Urinary bladder (tissue), 4 donors: ENCODE measurements around the gene SOX1. TPM values are rescaled to one million over a fixed set of nuclear protein-coding genes. Genes with fewer than 3 reads are reported as not detected.

ENCODE experiments used
- DNase-seq: peaks from one replicate; pipeline ENCODE4 v3.0.0-alpha.2; 2015; ENCODE audit errors: extremely low spot score
- H3K27ac ChIP-seq: one replicate; pipeline ENCODE4 v1.5.1; 2013; ENCODE audit warnings: low read depth, mild to moderate bottlenecking, moderate library complexity
- H3K36me3 ChIP-seq: one replicate; pipeline ENCODE4 v1.6.1; 2013; ENCODE audit warnings: mild to moderate bottlenecking, moderate library complexity; ENCODE audit not compliant: insufficient read depth
- H3K4me1 ChIP-seq: one replicate; pipeline ENCODE4 v1.6.1; 2013; ENCODE audit warnings: mild to moderate bottlenecking, moderate library complexity; ENCODE audit not compliant: insufficient read depth
- H3K4me3 ChIP-seq: one replicate; pipeline ENCODE4 v1.5.1; 2013; ENCODE audit warnings: low read depth, low read length
- WGBS: extraction: QIAGEN DNeasy Blood & Tissue Kit; methylation state at CpG from one replicate; pipeline ENCODE4 v1.1.7; 2013; 5-methylcytosine and 5-hydroxymethylcytosine counted together
- polyA plus RNA-seq: library from polyadenylated mRNA; stranded (reverse); fragments of 200-250 nt; gene quantifications from one replicate; pipeline ENCODE4 v1.2.3, GENCODE V29; 2013
- total RNA-seq: library from RNA; depleted of rRNA; stranded (reverse); fragments of >200 nt; gene quantifications from one replicate; pipeline ENCODE4 v1.2.3, GENCODE V29; 2014
- donor health status: healthy with polysubstance abuse.
- donor health status: healthy.

The SOX1 gene
- total and polyA plus RNA-seq, 2 donors, result not detected

DNA sequence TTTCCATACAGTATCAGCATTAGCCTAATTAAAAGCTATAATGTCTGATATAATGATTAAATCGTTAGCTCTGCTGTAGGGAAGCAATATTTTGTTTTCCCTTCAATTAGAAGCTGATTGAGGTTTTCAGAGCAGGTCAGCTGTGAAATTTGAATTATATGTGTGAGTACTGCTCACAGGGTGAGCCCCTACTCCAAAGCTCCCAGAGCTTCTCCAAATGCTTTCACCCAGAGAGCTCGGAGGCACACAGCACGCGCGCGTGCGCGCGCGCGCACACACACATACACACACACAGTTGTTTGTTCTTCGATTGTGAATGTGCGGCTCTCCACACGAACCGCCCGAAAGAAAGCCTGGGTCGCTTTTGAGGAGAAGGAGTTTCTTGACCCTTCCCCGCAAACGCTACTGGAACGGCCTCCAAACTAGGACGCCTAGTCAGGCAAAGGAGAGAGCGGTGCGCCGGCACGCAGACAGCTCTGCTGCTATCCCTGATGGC is 4.8 kb upstream of the SOX1 start:
- no peaks in the 10 kb centered on the region for H3K4me1 ChIP-seq
- WGBS, result 6% methylated on average over 25 of the region's 25 CpGs
- no peak for DNase-seq
- H3K36me3 ChIP-seq, result no peaks in the 10 kb centered on the region
- no peak overlapping the region for H3K4me3 ChIP-seq
- H3K27ac ChIP-seq, result no peak overlapping the region

GRCh38 chr13:112062571-112063570 is 4.1 kb upstream of the SOX1 start:
- no peak overlapping the region for H3K27ac ChIP-seq
- no peak overlapping the region for H3K4me3 ChIP-seq
- WGBS, result 2% methylated on average over 78 of the region's 78 CpGs
- no peaks in the 10 kb centered on the region for H3K36me3 ChIP-seq
- DNase-seq, result no peak
- H3K4me1 ChIP-seq, result no peaks in the 10 kb centered on the region

- no peak overlapping the region for H3K27ac ChIP-seq
- WGBS, result 18% methylated on average over 2 of the region's 2 CpGs
- no peaks in the 10 kb centered on the region for H3K4me1 ChIP-seq
- DNase-seq, result no peak
- H3K36me3 ChIP-seq, result no peaks in the 10 kb centered on the region
- H3K4me3 ChIP-seq, result no peak overlapping the region
Measured at GRCh38 chr13:112063807-112064206, 3.1 kb upstream of the SOX1 start.

DNA sequence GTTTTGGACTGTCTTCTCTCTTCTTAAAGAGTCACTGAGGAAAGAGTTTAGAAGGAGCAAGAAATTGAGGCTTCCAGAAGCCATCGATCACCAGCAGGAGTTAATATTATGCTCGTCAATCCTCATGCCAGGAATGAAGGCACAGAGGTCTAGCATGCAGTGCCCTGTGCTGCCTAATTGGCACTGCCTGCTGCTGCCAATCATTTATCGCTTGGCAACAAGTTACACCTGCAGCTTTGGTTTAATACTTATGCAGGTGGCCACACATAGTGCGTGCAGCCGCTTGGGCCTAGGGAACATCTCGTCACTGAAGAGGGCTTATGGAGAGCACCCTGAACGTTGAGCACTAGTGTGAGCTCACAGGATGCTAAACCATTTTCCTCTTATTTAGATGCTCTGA is 2.7 kb upstream of the SOX1 start:
- WGBS, result 12% methylated on average over 7 of the region's 7 CpGs
- H3K4me1 ChIP-seq, result no peaks in the 10 kb centered on the region

DNA sequence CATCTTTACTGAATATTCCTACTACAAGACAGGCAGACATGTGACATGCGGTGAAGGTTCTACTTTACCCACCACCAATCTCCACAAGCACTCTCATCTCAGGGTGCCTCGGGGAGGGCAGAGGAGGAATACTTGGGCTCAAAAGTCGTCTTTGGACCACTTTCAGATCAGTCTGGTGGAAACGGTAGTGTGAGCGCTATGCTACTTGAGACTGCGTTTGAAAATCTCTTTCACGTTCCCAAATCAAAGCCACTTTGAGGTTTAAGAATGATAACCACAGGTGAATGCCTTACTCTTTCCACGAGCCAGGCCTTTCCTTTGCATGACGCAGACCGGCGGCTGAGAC is 1.5 kb upstream of the SOX1 start:
- no peaks in the 10 kb centered on the region for H3K4me1 ChIP-seq

More for the DNA sequence above, 2.7 kb upstream of the SOX1 start:
- no peak overlapping the region for H3K4me3 ChIP-seq
- no peak overlapping the region for H3K27ac ChIP-seq
- H3K36me3 ChIP-seq, result no peaks in the 10 kb centered on the region
- no peak for DNase-seq

GRCh38 chr13:112065867-112066623 is 904 bp upstream of the SOX1 start:
- Histone ChIP-seq H3K4me1 (no peaks in the 10 kb centered on the region), H3K27ac (no peak overlapping the region), H3K4me3 (peak overlapping the region; percentile 41), H3K36me3 (no peaks in the 10 kb centered on the region)
- DNase-seq, result no peak
- 3% methylated on average over 48 of the region's 48 CpGs for WGBS

More for the DNA sequence above, 1.5 kb upstream of the SOX1 start:
- Histone ChIP-seq H3K4me3 (no peak overlapping the region), H3K27ac (no peak overlapping the region), H3K36me3 (no peaks in the 10 kb centered on the region)
- WGBS, result 3% methylated on average over 11 of the region's 11 CpGs
- DNase-seq, result no peak

DNA sequence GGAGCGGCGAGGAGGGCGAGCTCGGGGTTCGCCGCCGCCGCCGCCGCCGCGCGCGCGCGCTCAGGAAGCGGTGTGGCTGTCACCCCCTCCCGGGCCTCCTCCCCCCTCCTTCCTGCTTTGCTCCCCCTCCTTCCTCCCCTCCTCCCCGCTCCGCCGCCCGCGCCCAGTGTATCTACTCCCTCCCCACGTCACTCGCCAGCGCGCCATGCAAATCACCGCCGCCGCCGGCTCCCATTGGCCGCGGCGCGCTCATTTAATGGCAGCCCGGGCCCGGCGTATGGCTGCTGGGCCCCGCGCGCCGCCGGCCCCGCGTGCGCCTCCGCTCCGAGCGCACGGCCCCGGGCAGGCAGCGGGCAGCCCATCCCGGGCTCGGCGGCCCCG is 335 bp upstream of the SOX1 start:
- 2% methylated on average over 56 of the region's 56 CpGs for WGBS
- peak overlapping the region; percentile 41 for H3K4me3 ChIP-seq
- H3K4me1 ChIP-seq, result no peaks in the 10 kb centered on the region
- no peaks in the 10 kb centered on the region for H3K36me3 ChIP-seq
- no peak overlapping the region for H3K27ac ChIP-seq
- DNase-seq, result no peak

DNA sequence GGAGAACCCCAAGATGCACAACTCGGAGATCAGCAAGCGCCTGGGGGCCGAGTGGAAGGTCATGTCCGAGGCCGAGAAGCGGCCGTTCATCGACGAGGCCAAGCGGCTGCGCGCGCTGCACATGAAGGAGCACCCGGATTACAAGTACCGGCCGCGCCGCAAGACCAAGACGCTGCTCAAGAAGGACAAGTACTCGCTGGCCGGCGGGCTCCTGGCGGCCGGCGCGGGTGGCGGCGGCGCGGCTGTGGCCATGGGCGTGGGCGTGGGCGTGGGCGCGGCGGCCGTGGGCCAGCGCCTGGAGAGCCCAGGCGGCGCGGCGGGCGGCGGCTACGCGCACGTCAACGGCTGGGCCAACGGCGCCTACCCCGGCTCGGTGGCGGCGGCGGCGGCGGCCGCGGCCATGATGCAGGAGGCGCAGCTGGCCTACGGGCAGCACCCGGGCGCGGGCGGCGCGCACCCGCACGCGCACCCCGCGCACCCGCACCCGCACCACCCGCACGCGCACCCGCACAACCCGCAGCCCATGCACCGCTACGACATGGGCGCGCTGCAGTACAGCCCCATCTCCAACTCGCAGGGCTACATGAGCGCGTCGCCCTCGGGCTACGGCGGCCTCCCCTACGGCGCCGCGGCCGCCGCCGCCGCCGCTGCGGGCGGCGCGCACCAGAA is 1.1 kb downstream of the SOX1 start:
- Histone ChIP-seq H3K4me3 (peak overlapping the region; percentile 24), H3K27ac (no peak overlapping the region), H3K4me1 (peaks cover 2% of the 10 kb centered on the region), H3K36me3 (no peaks in the 10 kb centered on the region)
- no peak for DNase-seq
- WGBS, result 1% methylated on average over 103 of the region's 103 CpGs

GRCh38 chr13:112068540-112069060 is 1.7 kb downstream of the SOX1 start:
- 2% methylated on average over 80 of the region's 80 CpGs for WGBS
- no peaks in the 10 kb centered on the region for H3K36me3 ChIP-seq
- H3K27ac ChIP-seq, result no peak overlapping the region
- DNase-seq, result no peak
- H3K4me1 ChIP-seq, result peaks cover 3% of the 10 kb centered on the region
- peak overlapping the region; percentile 24 for H3K4me3 ChIP-seq

DNA sequence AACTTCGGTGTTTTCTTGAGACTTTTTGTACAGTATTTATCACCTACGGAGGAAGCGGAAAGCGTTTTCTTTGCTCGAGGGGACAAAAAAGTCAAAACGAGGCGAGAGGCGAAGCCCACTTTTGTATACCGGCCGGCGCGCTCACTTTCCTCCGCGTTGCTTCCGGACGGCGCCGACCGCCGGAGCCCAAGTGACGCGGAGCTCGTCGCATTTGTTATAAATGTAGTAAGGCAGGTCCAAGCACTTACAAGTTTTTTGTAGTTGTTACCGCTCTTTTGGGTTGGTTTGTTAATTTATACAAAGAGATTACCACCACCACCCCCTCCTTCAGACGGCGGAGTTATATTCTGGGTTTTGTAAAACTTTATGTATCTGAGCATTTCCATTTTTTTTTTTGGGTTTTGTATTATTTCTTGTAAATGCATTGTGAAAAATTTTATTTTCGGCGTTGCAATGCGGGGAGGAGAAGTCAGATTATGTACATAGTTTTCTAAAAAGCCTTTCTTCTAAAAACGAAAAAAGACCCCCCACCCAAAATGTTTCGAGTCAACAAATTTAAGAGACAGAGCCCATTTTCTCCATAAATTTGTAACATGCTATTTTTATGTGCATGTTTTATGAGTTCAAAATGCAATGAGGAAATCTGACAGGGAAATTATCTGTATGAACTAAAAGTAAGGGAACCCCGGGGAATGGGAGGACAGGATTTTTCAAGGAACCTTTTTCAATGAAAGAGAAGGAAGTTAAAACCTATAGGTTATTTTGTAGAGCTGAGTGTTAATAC is 2.3 kb downstream of the SOX1 start:
- no peak overlapping the region for H3K27ac ChIP-seq
- WGBS, result 5% methylated on average over 33 of the region's 33 CpGs
- H3K36me3 ChIP-seq, result no peaks in the 10 kb centered on the region
- H3K4me1 ChIP-seq, result peaks cover 3% of the 10 kb centered on the region
- DNase-seq, result no peak
- H3K4me3 ChIP-seq, result no peak overlapping the region

GRCh38 chr13:112069845-112070251 is 2.9 kb downstream of the SOX1 start:
- H3K4me1 ChIP-seq, result peaks cover 3% of the 10 kb centered on the region
- 5% methylated on average over 17 of the region's 17 CpGs for WGBS
- no peak overlapping the region for H3K4me3 ChIP-seq
- no peaks in the 10 kb centered on the region for H3K36me3 ChIP-seq
- H3K27ac ChIP-seq, result no peak overlapping the region
- no peak for DNase-seq

- H3K4me1 ChIP-seq, result peaks cover 3% of the 10 kb centered on the region
- H3K36me3 ChIP-seq, result no peaks in the 10 kb centered on the region
- no peak for DNase-seq
- H3K4me3 ChIP-seq, result no peak overlapping the region
- 29% methylated on average over 13 of the region's 13 CpGs for WGBS
- H3K27ac ChIP-seq, result no peak overlapping the region
Measured at GRCh38 chr13:112071102-112071722, 4.3 kb downstream of the SOX1 start.
